PC-3 (cell line): ENCODE data around the gene RALGDS. TPM values are rescaled to one million over a fixed set of nuclear protein-coding genes. Genes with fewer than 3 reads are reported as not detected.
"Not testable (repeated sequence)": the region's sequence is repeated elsewhere in the genome, so short reads cannot be mapped to it uniquely, and the experiment has no call there.

Experiments
- ATAC-seq: fragments of 200-7000 bp; cut with Tn5 transposase; 2 replicates; pipeline ENCODE4 v1.9.1; 2020; ENCODE audit warnings: mild to moderate bottlenecking, moderate library complexity
- BruUV-seq: library from RNA; stranded (reverse); fragments of 400-500 nt; replicated peaks from 2 replicates; lab custom pipeline; 2021; lab: Mats Ljungman, UMichigan
- CTCF ChIA-PET: fragments of 300-600 bp; sonication (Branson Sonifier 250); formaldehyde crosslinking; loops from one replicate; lab custom pipeline; 2022; ENCODE audit warnings: antibody characterized with exemption; lab: Charles Lee
- POLR2A ChIA-PET: fragments of 300-600 bp; sonication (Branson Sonifier 250); formaldehyde crosslinking; loops from one replicate; lab custom pipeline; 2022; ENCODE audit warnings: antibody characterized with exemption; ENCODE audit not compliant: unreplicated experiment; lab: Charles Lee
- DNase-seq: peaks from one replicate; pipeline ENCODE4 v3.0.0-alpha.2; 2015
- H2AFZ ChIP-seq: fragments of 300-600 bp; sonication (generic); 2 replicates; pipeline ENCODE4 v1.6.0; 2016; ENCODE audit warnings: antibody characterized with exemption, low read length
- H3F3A ChIP-seq: fragments of 300-600 bp; sonication (generic); one replicate; pipeline ENCODE4 v1.6.0; 2017; ENCODE audit warnings: antibody characterized with exemption, low read length, control low read depth, mild to moderate bottlenecking; ENCODE audit not compliant: unreplicated experiment
- H3K27ac ChIP-seq: fragments of 300-600 bp; sonication (generic); 2 replicates; pipeline ENCODE4 v1.5.1; 2016; ENCODE audit warnings: mild to moderate bottlenecking, low read length
- H3K27me3 ChIP-seq: fragments of 300-600 bp; sonication (generic); 2 replicates; pipeline ENCODE4 v1.6.1; 2016; ENCODE audit warnings: low read length, mixed read lengths
- H3K36me3 ChIP-seq: fragments of 300-600 bp; sonication (generic); 2 replicates; pipeline ENCODE4 v1.6.1; 2016; ENCODE audit warnings: low read depth, mixed run types, low read length, mixed read lengths
- H3K4me1 ChIP-seq: fragments of 300-600 bp; sonication (generic); 2 replicates; pipeline ENCODE4 v1.5.1; 2016; ENCODE audit warnings: low read length; ENCODE audit not compliant: insufficient read depth
- H3K4me2 ChIP-seq: fragments of 300-600 bp; sonication (generic); 2 replicates; pipeline ENCODE4 v1.6.0; 2016; ENCODE audit warnings: low read length
- H3K4me3 ChIP-seq: fragments of 300-600 bp; sonication (generic); 2 replicates; pipeline ENCODE4 v1.5.1; 2016; ENCODE audit warnings: mild to moderate bottlenecking, low read length, mixed read lengths
- H3K79me2 ChIP-seq: fragments of 300-600 bp; sonication (generic); 2 replicates; pipeline ENCODE4 v1.6.1; 2017; ENCODE audit warnings: low read length, mixed read lengths
- H3K9ac ChIP-seq: fragments of 300-600 bp; sonication (generic); 2 replicates; pipeline ENCODE4 v1.6.0; 2016; ENCODE audit warnings: mild to moderate bottlenecking, low read length
- H3K9me2 ChIP-seq: fragments of 300-600 bp; sonication (generic); replicated peaks from 2 replicates; pipeline ENCODE4 v1.6.1; 2016; ENCODE audit warnings: mixed run types, low read length, mixed read lengths
- H3K9me3 ChIP-seq: fragments of 300-600 bp; sonication (generic); 2 replicates; pipeline ENCODE4 v1.6.1; 2016; ENCODE audit warnings: low read length, mixed read lengths
- H4K20me1 ChIP-seq: fragments of 300-600 bp; sonication (generic); 2 replicates; pipeline ENCODE4 v1.6.1; 2016; ENCODE audit warnings: low read length, mixed read lengths
- CTCF ChIP-seq: fragments of 300-600 bp; sonication (generic); conservative IDR thresholded peaks from 2 replicates; pipeline ENCODE4 v1.5.1; 2017; ENCODE audit warnings: antibody characterized with exemption, low read depth, mild to moderate bottlenecking, low read length
- EZH2 ChIP-seq: fragments of 300-600 bp; sonication (generic); IDR thresholded peaks from one replicate; pipeline ENCODE4 v1.6.1; 2017; ENCODE audit warnings: antibody characterized with exemption, mild to moderate bottlenecking, low read length; ENCODE audit not compliant: unreplicated experiment
- EZH2phosphoT487 ChIP-seq: fragments of 300-600 bp; sonication (generic); IDR thresholded peaks from 2 replicates; pipeline ENCODE4 v1.6.1; 2018; ENCODE audit warnings: mild to moderate bottlenecking, antibody characterized with exemption, low read length, borderline replicate concordance
- intact Hi-C: fragments of 100-400 bp; cut with micrococcal nuclease; formaldehyde crosslinking; loops from 2 replicates; pipeline ENCODE4 v1.9.0; 2023
- total RNA-seq: library from RNA; depleted of rRNA; stranded (reverse); fragments of >200 nt; gene quantifications from 2 replicates; pipeline ENCODE4 v1.2.3, GENCODE V29; 2014

The RALGDS gene
- total RNA-seq, 1 experiment from 2014 or later, result 32.2 TPM

- H3F3A ChIP-seq, result no peaks in the 10 kb centered on the region
- H3K27ac ChIP-seq, result no peak overlapping the region
- no peaks in the 10 kb centered on the region for H3K27me3 ChIP-seq
- H3K4me3 ChIP-seq, result no peak overlapping the region
- POLR2A ChIA-PET, result no interaction called here
- no TSS peak for BruUV-seq
- ATAC-seq (no peak), DNase-seq (no peak)
- CTCF ChIA-PET, result no interaction called here
- H2AFZ ChIP-seq, result no peak overlapping the region
- no peak overlapping the region for H3K9ac ChIP-seq
- H4K20me1 ChIP-seq, result no peaks in the 10 kb centered on the region
- H3K36me3 ChIP-seq, result no peaks in the 10 kb centered on the region
- H3K9me3 ChIP-seq, result no peaks in the 10 kb centered on the region
- no peaks in the 10 kb centered on the region for H3K79me2 ChIP-seq
- TF ChIP-seq CTCF (no peak), EZH2 (no peak), EZH2phosphoT487 (no peak)
- no peak overlapping the region for H3K4me2 ChIP-seq
- no peaks in the 10 kb centered on the region for H3K9me2 ChIP-seq
- H3K4me1 ChIP-seq, result no peaks in the 10 kb centered on the region
- intact Hi-C loops, result no loop called here
Observed at GRCh38 chr9:133088146-133088750, 32.8 kb downstream of the RALGDS start.

GRCh38 chr9:133087429-133088145 is 33.5 kb downstream of the RALGDS start:
- DNase-seq, result no peak
- no peaks in the 10 kb centered on the region for H3F3A ChIP-seq
- intact Hi-C loops, result no loop called here
- no peaks in the 10 kb centered on the region for H3K79me2 ChIP-seq
- no peaks in the 10 kb centered on the region for H4K20me1 ChIP-seq
- H3K4me1 ChIP-seq, result no peaks in the 10 kb centered on the region
- no peak overlapping the region for H3K27ac ChIP-seq
- no peak overlapping the region for H3K9ac ChIP-seq
- CTCF ChIA-PET, result no interaction called here
- H2AFZ ChIP-seq, result no peak overlapping the region
- no peak for TF ChIP-seq EZH2phosphoT487
- no peak for TF ChIP-seq EZH2
- TF ChIP-seq CTCF, result no peak
- H3K36me3 ChIP-seq, result no peaks in the 10 kb centered on the region
- POLR2A ChIA-PET, result no interaction called here
- BruUV-seq, result no TSS peak
- no peak overlapping the region for H3K4me2 ChIP-seq
- no peak overlapping the region for H3K4me3 ChIP-seq
- no peaks in the 10 kb centered on the region for H3K27me3 ChIP-seq
- H3K9me2 ChIP-seq, result no peaks in the 10 kb centered on the region
- ATAC-seq, result no peak
- no peaks in the 10 kb centered on the region for H3K9me3 ChIP-seq

GRCh38 chr9:133086894-133087293 is 34.1 kb downstream of the RALGDS start:
- no peaks in the 10 kb centered on the region for H3K27me3 ChIP-seq
- DNase-seq (no peak), ATAC-seq (no peak)
- H3K4me3 ChIP-seq, result no peak overlapping the region
- no peaks in the 10 kb centered on the region for H3F3A ChIP-seq
- intact Hi-C loops, result no loop called here
- no peak overlapping the region for H2AFZ ChIP-seq
- no peaks in the 10 kb centered on the region for H4K20me1 ChIP-seq
- H3K9me3 ChIP-seq, result no peaks in the 10 kb centered on the region
- H3K4me1 ChIP-seq, result no peaks in the 10 kb centered on the region
- no peaks in the 10 kb centered on the region for H3K36me3 ChIP-seq
- no TSS peak for BruUV-seq
- no peak overlapping the region for H3K27ac ChIP-seq
- no peak overlapping the region for H3K9ac ChIP-seq
- TF ChIP-seq CTCF, result no peak
- no peak for TF ChIP-seq EZH2phosphoT487
- TF ChIP-seq EZH2, result no peak
- H3K4me2 ChIP-seq, result no peak overlapping the region
- no peaks in the 10 kb centered on the region for H3K79me2 ChIP-seq
- POLR2A ChIA-PET, result no interaction called here
- CTCF ChIA-PET, result no interaction called here
- no peaks in the 10 kb centered on the region for H3K9me2 ChIP-seq

GRCh38 chr9:133086212-133086860 is 34.7 kb downstream of the RALGDS start:
- H3K4me2 ChIP-seq, DNase-seq, CTCF ChIA-PET, H3K9me3 ChIP-seq, ATAC-seq, intact Hi-C loops, BruUV-seq, H3K27ac ChIP-seq, H3K36me3 ChIP-seq, H3K9me2 ChIP-seq, H3K4me3 ChIP-seq, H2AFZ ChIP-seq, POLR2A ChIA-PET, H3K79me2 ChIP-seq, H3K4me1 ChIP-seq, H4K20me1 ChIP-seq, H3K27me3 ChIP-seq, H3F3A ChIP-seq, H3K9ac ChIP-seq: not testable (repeated sequence)
